Measurements from ENCODE around the gene GLCCI1.

DNA sequence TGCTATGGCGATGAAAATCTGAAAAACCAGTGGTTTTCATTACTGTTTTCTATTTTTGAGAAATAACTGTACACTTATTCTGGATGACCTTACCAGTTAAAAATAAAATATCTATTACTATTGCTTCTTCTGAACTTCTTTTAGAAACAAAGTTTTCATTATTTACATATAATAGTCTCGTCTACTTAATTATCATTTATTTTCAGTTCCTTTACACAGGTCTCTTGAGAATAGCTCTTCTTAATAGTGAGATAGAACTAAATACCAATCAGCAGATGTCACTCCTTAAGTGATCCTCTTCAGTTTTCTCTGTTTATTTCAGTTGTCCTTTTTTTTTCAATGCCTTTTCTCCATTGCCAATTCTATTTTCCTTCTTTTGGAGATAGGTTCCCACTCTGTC, 4.3 kb upstream of the GLCCI1 start:
- TF ChIP-seq CTCF (IDR thresholded peaks at IDR 0.05 in 8 of 11, conservative IDR thresholded peaks at IDR 0.05 in 3 of 11) = no peak
- TF ChIP-seq POLR2A (IDR thresholded peaks at IDR 0.05) = no peak

Data from spleen (tissue), 7 donors.